ENCODE data around the gene NTRK1. TPM values are rescaled to one million over a fixed set of nuclear protein-coding genes. Genes with fewer than 3 reads are reported as not detected.

The NTRK1 gene
- total RNA-seq, 1 donor from 2014 or later = not detected

DNA sequence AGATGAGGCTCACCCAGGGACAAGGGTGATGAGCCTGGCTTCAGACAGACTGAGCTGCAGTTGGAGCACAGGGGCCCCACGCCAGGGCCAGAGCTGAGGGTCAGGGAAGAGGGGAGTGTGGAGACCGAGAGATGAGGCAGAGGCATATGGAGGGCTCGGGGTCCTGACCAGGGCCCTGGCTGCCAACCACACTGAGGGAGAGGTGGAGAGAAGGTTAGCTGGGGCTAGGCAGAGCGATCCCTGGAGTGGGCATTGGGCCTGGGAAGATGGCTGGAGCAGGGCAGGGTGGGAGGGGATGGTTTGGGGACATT, 40.9 kb downstream of the NTRK1 start:
- TF ChIP-seq, protein P1, sequence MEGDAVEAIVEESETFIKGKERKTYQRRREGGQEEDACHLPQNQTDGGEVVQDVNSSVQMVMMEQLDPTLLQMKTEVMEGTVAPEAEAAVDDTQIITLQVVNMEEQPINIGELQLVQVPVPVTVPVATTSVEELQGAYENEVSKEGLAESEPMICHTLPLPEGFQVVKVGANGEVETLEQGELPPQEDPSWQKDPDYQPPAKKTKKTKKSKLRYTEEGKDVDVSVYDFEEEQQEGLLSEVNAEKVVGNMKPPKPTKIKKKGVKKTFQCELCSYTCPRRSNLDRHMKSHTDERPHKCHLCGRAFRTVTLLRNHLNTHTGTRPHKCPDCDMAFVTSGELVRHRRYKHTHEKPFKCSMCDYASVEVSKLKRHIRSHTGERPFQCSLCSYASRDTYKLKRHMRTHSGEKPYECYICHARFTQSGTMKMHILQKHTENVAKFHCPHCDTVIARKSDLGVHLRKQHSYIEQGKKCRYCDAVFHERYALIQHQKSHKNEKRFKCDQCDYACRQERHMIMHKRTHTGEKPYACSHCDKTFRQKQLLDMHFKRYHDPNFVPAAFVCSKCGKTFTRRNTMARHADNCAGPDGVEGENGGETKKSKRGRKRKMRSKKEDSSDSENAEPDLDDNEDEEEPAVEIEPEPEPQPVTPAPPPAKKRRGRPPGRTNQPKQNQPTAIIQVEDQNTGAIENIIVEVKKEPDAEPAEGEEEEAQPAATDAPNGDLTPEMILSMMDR (IDR thresholded peaks at IDR 0.05; ENCODE audit: insufficient read depth, low read length, severe bottlenecking) = no peak
- peaks cover 3% of the 10 kb centered on the region for H3K36me3 ChIP-seq (ENCODE audit: control insufficient read depth, insufficient read depth, low read length)
- no peaks in the 10 kb centered on the region for H3K27me3 ChIP-seq (ENCODE audit: control insufficient read depth, insufficient read depth, low read length)
- FAIRE-seq (no peak), DNase-seq (ENCODE audit: low read depth) (no peak)
- no peak overlapping the region for H3K4me3 ChIP-seq (ENCODE audit: low read depth, low read length)

DNA sequence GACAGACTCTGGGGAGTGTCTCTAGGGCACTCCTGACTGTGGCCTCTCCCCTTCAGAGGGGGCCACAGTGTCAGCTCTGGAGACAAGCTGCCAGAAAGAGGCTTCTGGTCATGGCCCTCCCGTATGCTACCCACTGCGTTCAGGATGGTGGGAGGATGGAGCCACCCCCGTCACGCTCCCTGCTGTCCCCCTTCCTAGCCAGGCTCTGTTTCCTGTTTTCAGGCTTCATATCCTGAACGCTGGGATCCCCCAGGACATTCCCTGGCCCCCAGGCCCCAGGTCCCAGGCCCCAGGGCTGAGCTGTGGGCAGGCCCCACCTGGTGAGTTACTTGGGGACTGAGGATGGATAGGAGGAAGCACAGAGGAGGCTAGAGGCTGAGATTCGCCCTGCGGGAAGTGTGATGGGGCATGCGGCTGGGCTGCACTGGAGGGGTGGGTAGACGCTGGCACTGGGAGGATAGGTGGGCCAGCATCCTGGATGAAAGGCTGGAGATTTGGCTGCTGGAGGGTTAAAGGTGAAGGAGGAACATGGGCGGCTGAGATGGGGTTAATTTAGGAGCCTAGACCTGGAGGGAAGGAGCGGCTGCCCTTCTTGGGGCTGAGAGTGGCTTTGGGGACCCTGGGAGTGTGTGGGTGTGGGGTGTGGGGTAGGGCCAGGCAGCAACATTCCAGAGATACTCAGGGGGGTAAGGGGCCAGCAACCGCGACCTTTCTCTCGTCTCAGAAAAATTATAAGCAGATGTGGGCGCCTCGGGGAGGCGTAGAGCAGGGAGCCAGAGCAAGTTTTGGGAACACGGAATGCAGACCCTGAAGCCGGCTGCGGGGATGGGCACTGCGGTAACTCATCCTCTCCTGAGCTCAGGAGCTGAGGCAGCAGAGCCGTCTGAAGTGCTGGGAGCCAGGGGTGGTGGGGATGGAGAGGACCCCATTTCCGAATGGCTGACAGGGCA, 41.6 kb downstream of the NTRK1 start:
- FAIRE-seq (no peak), DNase-seq (ENCODE audit: low read depth) (no peak)
- Histone ChIP-seq H3K27me3 (ENCODE audit: control insufficient read depth, insufficient read depth, low read length) (no peaks in the 10 kb centered on the region), H3K36me3 (ENCODE audit: control insufficient read depth, insufficient read depth, low read length) (peaks cover 3% of the 10 kb centered on the region), H3K4me3 (ENCODE audit: low read depth, low read length) (no peak overlapping the region)
- TF ChIP-seq, protein P1 (IDR thresholded peaks at IDR 0.05; ENCODE audit: insufficient read depth, low read length, severe bottlenecking) = no peak

DNA sequence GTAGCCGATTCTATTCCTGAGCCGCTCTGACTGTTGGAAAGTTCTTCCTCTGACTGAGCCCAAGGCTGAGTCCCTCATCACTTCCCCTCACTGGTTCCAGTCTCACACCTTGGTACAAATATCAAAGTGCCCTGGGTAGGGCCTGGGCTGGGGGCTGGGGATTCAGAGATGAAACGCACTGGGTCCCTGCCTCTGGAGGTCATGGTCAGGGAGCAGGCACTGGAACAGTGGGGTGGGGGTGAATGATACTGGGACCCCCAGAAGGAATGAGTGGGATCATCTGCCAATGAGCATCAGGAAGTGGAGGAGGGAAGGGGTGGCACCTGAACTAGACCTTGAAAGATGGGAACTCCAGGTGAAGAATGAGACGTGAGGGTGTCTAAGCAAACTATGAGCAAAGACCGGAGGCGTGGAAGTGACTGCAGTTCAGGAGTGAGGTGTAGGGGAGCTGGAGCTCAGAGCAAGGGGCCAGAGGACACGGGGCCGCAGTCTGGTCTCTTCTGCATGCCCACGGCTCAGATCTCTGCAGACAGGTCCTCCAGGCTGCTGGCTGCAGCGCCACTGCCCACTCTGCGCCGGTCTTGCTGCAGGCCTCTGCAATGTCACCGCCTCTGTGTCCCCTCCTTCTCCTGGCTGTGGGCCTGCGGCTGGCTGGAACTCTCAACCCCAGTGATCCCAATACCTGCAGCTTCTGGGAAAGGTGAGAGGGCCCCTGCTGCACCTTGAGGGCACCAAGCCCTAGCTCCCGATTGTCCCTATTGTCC, 42.8 kb downstream of the NTRK1 start:
- no peak for FAIRE-seq
- no peak for DNase-seq (ENCODE audit: low read depth)
- H3K4me3 ChIP-seq (ENCODE audit: low read depth, low read length) = no peak overlapping the region
- peaks cover 3% of the 10 kb centered on the region for H3K36me3 ChIP-seq (ENCODE audit: control insufficient read depth, insufficient read depth, low read length)
- TF ChIP-seq, protein P1 (IDR thresholded peaks at IDR 0.05; ENCODE audit: insufficient read depth, low read length, severe bottlenecking) = no peak
- H3K27me3 ChIP-seq (ENCODE audit: control insufficient read depth, insufficient read depth, low read length) = no peaks in the 10 kb centered on the region

DNA sequence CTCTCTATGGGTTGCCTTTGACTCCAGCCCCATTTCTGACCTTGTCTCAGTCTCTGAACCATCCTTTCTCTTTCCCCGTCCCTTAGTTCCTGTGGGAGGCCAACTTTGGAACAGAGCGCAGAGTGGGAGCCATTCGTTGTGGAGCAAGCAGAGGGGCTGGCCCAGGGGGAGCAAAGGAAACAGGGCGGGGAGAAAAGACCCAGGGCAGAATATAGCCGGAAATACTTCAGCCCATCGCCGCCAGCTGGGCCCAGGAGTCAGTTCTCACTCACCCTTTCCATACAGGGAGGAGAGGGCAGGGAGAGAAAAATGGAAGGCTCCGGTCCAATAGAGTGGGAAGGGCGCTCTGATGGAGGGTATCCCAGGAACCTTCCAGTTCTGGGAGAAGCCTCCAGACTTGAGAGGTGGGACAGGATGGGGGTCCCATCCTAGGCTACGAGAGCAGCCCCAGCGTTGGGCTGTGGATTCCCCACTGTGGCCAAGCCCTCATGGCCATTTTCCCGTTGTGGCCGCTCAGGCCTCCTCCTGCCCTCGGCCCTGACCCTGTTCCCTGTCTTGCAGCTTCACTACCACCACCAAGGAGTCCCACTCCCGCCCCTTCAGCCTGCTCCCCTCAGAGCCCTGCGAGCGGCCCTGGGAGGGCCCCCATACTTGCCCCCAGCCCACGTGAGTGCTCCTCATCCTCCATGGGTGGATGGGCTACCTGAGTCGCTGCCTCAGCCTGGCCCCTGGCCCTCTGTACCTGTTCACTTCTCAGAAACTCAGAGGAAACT, 43.7 kb downstream of the NTRK1 start:
- Histone ChIP-seq H3K27me3 (ENCODE audit: control insufficient read depth, insufficient read depth, low read length) (no peaks in the 10 kb centered on the region), H3K4me3 (ENCODE audit: low read depth, low read length) (no peak overlapping the region), H3K36me3 (ENCODE audit: control insufficient read depth, insufficient read depth, low read length) (peaks cover 7% of the 10 kb centered on the region)
- no peak for FAIRE-seq
- no peak for DNase-seq (ENCODE audit: low read depth)
- TF ChIP-seq, protein P1 (IDR thresholded peaks at IDR 0.05; ENCODE audit: insufficient read depth, low read length, severe bottlenecking) = no peak

DNA sequence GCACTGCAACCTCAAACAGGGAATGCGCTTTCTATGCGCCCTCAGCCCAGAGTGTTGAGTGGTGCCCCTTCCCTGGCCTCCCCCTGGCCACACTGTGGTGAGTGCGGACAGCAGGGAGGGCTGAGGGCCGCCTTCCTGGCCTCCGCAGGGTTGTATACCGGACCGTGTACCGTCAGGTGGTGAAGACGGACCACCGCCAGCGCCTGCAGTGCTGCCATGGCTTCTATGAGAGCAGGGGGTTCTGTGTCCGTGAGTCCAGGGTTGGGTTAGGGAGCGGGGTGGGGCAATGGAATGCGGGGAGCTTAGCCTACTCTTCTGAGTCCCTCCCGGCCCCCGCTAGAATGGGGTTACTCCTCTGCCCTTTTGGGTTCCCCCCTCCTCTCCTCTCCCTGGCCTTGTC, 44.5 kb downstream of the NTRK1 start:
- no peak for FAIRE-seq

More for the DNA sequence above, 44.5 kb downstream of the NTRK1 start:
- DNase-seq (ENCODE audit: low read depth) = no peak
- peaks cover 7% of the 10 kb centered on the region for H3K36me3 ChIP-seq (ENCODE audit: control insufficient read depth, insufficient read depth, low read length)
- TF ChIP-seq, protein P1 (IDR thresholded peaks at IDR 0.05; ENCODE audit: insufficient read depth, low read length, severe bottlenecking) = no peak
- H3K4me3 ChIP-seq (ENCODE audit: low read depth, low read length) = no peak overlapping the region
- no peaks in the 10 kb centered on the region for H3K27me3 ChIP-seq (ENCODE audit: control insufficient read depth, insufficient read depth, low read length)
